Posterior vena cava (tissue), 2 donors: ENCODE results near the gene MLPH. TPM values are rescaled to one million over a fixed set of nuclear protein-coding genes. Genes with fewer than 3 reads are reported as not detected.

Experiments used
- DNase-seq: peaks from one replicate; pipeline ENCODE4 v3.0.0-alpha.2; 2020; ENCODE audit warnings: low spot score
- intact Hi-C, 2 donors: fragments of 100-400 bp; cut with DNase I; formaldehyde crosslinking; loops; one replicate each; pipeline versions ENCODE4 v1.14.1 to v1.14.2; 2022 to 2023
- total RNA-seq, 2 donors: library from RNA; stranded (reverse); fragmentation: NEBNext Ultra II Directional; extraction: Animal tissue kit (Norgen Biotek cat#: 25700); gene quantifications; one replicate each; pipeline ENCODE4 v1.2.1, GENCODE V29; 2021
- donor health status: DM: yes; HTN: yes; CAD: no.
- donor health status: DM: yes; HTN: yes; CAD: no.

MLPH gene
- total RNA-seq, 2 donors from 2014 or later, result 6.0 to 6.4 TPM

GRCh38 chr2:237473878-237474441 lies 13.1 kb upstream of the MLPH start:
- DNase-seq, result no peak
- intact Hi-C loops, result loop anchor here (5.0 to 10.0 kb wide), 3 partner anchors 52 to 309 kb away; partner anchors contain the start of gene COL6A3 (in 1 of the 2)

GRCh38 chr2:237474442-237474911 lies 12.6 kb upstream of the MLPH start:
- intact Hi-C loops, result loop anchor here (5.0 to 10.0 kb wide), 3 partner anchors 52 to 310 kb away; partner anchors contain the start of gene COL6A3 (in 1 of the 2)
- DNase-seq, result no peak

GRCh38 chr2:237474931-237475703 lies 11.9 kb upstream of the MLPH start:
- DNase-seq, result peak; percentile 95
- intact Hi-C loops, result loop anchor here (5.0 to 10.0 kb wide), 3 partner anchors 53 to 310 kb away; partner anchors contain the start of gene COL6A3 (in 1 of the 2)

- no peak for DNase-seq
- intact Hi-C loops, result loop anchor here in 1 of 2 donors (10.0 kb wide), 2 partner anchors 61 to 311 kb away; partner anchors contain the start of gene COL6A3
Measured at GRCh38 chr2:237475704-237476141, 11.3 kb upstream of the MLPH start.

GRCh38 chr2:237478095-237478494 lies 9.0 kb upstream of the MLPH start:
- DNase-seq, result no peak
- intact Hi-C loops, result loop anchor here in 1 of 2 donors (10.0 kb wide), 2 partner anchors 63 to 313 kb away; partner anchors contain the start of gene COL6A3

- DNase-seq, result no peak
Measured at GRCh38 chr2:237478979-237479378, 8.1 kb upstream of the MLPH start.

GRCh38 chr2:237479747-237480146 lies 7.3 kb upstream of the MLPH start:
- intact Hi-C loops, result loop anchor here in 1 of 2 donors (10.0 kb wide), 2 partner anchors 65 to 315 kb away; partner anchors contain the start of gene COL6A3

More at GRCh38 chr2:237478979-237479378, 8.1 kb upstream of the MLPH start:
- intact Hi-C loops, result loop anchor here in 1 of 2 donors (10.0 kb wide), 2 partner anchors 64 to 314 kb away; partner anchors contain the start of gene COL6A3

GRCh38 chr2:237480556-237480955 lies 6.5 kb upstream of the MLPH start:
- intact Hi-C loops, result no loop called here
- DNase-seq, result no peak

More at GRCh38 chr2:237479747-237480146, 7.3 kb upstream of the MLPH start:
- no peak for DNase-seq

GRCh38 chr2:237480988-237481525 lies 6.0 kb upstream of the MLPH start:
- intact Hi-C loops, result no loop called here
- no peak for DNase-seq

GRCh38 chr2:237482485-237482884 lies 4.6 kb upstream of the MLPH start:
- peak; percentile 91 for DNase-seq

GRCh38 chr2:237483018-237483731 lies 3.9 kb upstream of the MLPH start:
- intact Hi-C loops, result no loop called here
- no peak for DNase-seq

More at GRCh38 chr2:237482485-237482884, 4.6 kb upstream of the MLPH start:
- intact Hi-C loops, result no loop called here

- intact Hi-C loops, result no loop called here
- DNase-seq, result no peak
Measured at GRCh38 chr2:237485304-237485703, 1.7 kb upstream of the MLPH start.

- intact Hi-C loops, result no loop called here
- no peak for DNase-seq
Measured at GRCh38 chr2:237485844-237486243, 1.2 kb upstream of the MLPH start.

- intact Hi-C loops, result no loop called here
Measured at GRCh38 chr2:237486334-237486818, 675 bp upstream of the MLPH start.

GRCh38 chr2:237487496-237487895 lies 445 bp downstream of the MLPH start:
- DNase-seq, result no peak
- intact Hi-C loops, result no loop called here

More at GRCh38 chr2:237486334-237486818, 675 bp upstream of the MLPH start:
- no peak for DNase-seq

- no peak for DNase-seq
- intact Hi-C loops, result no loop called here
Measured at GRCh38 chr2:237488295-237488694, 1.2 kb downstream of the MLPH start.

GRCh38 chr2:237488901-237489860 lies 2.1 kb downstream of the MLPH start:
- no peak for DNase-seq
- intact Hi-C loops, result no loop called here
